ENCODE results near the gene MSH2. TPM values are rescaled to one million over a fixed set of nuclear protein-coding genes. Genes with fewer than 3 reads are reported as not detected.

MSH2 gene
- total RNA-seq, result 1 to 10 TPM; 4.3 to 8.9 TPM

DNA sequence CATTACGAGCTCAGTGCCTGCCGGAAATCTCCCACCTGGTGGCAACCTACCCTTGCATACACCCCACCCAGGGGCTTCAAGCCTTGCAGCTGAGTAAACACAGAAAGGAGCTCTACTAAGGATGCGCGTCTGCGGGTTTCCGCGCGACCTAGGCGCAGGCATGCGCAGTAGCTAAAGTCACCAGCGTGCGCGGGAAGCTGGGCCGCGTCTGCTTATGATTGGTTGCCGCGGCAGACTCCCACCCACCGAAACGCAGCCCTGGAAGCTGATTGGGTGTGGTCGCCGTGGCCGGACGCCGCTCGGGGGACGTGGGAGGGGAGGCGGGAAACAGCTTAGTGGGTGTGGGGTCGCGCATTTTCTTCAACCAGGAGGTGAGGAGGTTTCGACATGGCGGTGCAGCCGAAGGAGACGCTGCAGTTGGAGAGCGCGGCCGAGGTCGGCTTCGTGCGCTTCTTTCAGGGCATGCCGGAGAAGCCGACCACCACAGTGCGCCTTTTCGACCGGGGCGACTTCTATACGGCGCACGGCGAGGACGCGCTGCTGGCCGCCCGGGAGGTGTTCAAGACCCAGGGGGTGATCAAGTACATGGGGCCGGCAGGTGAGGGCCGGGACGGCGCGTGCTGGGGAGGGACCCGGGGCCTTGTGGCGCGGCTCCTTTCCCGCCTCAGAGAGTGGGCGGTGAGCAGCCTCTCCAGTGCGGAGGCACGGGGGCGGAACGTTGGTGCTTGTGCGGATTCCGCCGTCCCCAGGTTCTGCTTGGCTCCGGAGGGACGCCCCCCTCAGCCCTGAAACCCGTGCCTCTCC is at the start of gene MSH2:
Gene MSH2, plus strand, starts transcription at position 352 of the 804 bp plus-strand sequence. Its CDS starts 36 bp downstream, at position 388.
- DNase-seq (ENCODE audit: low spot score), result peak; percentile 93
- Histone ChIP-seq H3K27ac (peak within 1 kb of the TSS; percentile 54 to 64), H3K36me3 (no peaks in the 10 kb centered on the region), H3K4me3 (peak within 1 kb of the TSS; percentile 85 to 91), H3K27me3 (no peaks in the 10 kb centered on the region), H3K4me1 (peaks cover 0 to 18% of the 10 kb centered on the region in 2 donors), H3K9me3 (no peaks in the 10 kb centered on the region)
- TF ChIP-seq, protein P1, sequence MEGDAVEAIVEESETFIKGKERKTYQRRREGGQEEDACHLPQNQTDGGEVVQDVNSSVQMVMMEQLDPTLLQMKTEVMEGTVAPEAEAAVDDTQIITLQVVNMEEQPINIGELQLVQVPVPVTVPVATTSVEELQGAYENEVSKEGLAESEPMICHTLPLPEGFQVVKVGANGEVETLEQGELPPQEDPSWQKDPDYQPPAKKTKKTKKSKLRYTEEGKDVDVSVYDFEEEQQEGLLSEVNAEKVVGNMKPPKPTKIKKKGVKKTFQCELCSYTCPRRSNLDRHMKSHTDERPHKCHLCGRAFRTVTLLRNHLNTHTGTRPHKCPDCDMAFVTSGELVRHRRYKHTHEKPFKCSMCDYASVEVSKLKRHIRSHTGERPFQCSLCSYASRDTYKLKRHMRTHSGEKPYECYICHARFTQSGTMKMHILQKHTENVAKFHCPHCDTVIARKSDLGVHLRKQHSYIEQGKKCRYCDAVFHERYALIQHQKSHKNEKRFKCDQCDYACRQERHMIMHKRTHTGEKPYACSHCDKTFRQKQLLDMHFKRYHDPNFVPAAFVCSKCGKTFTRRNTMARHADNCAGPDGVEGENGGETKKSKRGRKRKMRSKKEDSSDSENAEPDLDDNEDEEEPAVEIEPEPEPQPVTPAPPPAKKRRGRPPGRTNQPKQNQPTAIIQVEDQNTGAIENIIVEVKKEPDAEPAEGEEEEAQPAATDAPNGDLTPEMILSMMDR (IDR thresholded peaks at IDR 0.05), result no peak

DNA sequence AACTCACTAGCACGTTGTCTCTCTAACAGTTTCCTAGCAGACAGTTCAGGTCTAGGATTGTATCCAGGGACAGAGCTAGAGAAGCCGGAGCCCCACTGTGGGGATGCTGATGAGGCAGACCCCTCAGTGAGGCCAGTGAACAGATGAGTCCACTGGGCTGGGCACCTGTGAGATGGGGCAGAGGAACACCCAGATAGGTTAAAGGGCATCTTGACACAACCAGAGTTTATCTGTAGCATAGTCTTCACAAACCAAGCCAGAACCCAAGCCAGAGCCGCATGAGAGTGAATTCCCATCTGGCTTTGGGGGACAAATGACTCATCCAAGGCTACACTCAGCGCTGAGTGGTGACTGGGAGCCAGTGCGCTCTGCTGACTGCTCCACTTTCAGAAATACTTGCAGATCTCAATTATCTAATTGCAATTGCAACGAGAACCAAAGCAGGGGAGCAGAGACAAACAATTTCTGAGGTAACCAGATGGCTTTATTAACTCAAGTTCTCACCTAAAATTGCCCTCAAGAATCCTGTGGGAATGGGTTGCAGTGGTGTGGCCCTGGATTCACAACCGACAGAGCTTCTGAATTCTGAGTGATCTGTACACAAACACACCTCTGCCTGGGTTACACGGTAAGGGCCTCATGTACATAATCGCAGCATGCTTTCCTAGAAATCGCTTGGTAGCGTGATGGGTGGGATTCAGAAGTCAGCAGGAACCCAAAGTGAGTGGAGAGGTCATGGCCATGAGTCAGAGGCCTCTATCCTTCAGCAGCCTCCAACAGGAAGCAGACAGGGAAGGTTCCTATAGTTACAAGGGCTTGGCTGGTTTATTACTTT is 48.7 kb upstream of the MSH2 start:
- H3K4me1 ChIP-seq, result no peaks in the 10 kb centered on the region
- H3K27ac ChIP-seq, result no peak overlapping the region
- no peak for DNase-seq (ENCODE audit: low spot score)
- H3K36me3 ChIP-seq, result no peaks in the 10 kb centered on the region
- TF ChIP-seq, protein P1 (IDR thresholded peaks at IDR 0.05), result no peak
- H3K4me3 ChIP-seq, result no peak overlapping the region
- no peaks in the 10 kb centered on the region for H3K27me3 ChIP-seq
- no peaks in the 10 kb centered on the region for H3K9me3 ChIP-seq

DNA sequence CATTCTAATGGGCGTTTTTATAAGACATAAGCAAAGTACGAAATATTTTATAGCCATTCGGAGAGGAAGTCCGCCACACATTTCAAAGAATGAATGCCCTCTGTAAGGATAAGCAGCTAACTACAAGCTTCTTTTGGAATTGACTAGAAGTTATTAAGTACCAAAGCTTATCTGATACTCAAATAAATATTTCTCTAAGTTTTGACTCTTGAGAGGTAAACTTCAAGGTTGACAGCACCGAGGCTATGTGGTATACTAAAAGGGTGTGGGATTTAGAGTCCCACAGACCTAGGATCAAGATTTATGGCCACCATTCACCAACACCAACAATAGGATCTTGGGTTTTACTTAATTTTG is 48.1 kb upstream of the MSH2 start:
- no peak for DNase-seq (ENCODE audit: low spot score)
- Histone ChIP-seq H3K9me3 (no peaks in the 10 kb centered on the region), H3K27ac (no peak overlapping the region), H3K36me3 (no peaks in the 10 kb centered on the region), H3K27me3 (no peaks in the 10 kb centered on the region), H3K4me3 (no peak overlapping the region), H3K4me1 (no peaks in the 10 kb centered on the region)
- TF ChIP-seq, protein P1 (IDR thresholded peaks at IDR 0.05), result no peak

DNA sequence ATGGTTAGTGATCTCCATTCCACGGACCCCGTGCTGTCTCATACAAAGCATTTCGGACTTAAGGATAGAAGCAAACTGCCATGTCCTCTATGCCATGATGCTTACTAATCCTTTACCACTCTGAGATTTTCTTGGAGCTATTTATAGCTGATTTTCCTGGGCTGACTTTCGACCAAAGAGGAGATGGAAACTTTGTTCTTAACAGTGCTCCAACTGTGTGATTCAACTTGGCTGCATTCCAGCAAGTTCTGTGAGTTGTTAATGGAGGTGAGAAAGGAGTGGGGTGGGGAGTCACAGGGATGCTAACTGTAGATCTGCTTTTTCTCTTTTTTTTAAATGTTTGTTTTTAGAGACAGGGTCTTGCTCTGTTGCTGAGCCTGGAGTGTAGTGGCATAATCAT is 45.5 kb upstream of the MSH2 start:
- TF ChIP-seq, protein P1 (IDR thresholded peaks at IDR 0.05), result no peak
- H3K27me3 ChIP-seq, result no peaks in the 10 kb centered on the region
- DNase-seq (ENCODE audit: low spot score), result no peak
- no peaks in the 10 kb centered on the region for H3K4me1 ChIP-seq
- no peak overlapping the region for H3K4me3 ChIP-seq
- no peaks in the 10 kb centered on the region for H3K9me3 ChIP-seq
- no peak overlapping the region for H3K27ac ChIP-seq
- H3K36me3 ChIP-seq, result no peaks in the 10 kb centered on the region

DNA sequence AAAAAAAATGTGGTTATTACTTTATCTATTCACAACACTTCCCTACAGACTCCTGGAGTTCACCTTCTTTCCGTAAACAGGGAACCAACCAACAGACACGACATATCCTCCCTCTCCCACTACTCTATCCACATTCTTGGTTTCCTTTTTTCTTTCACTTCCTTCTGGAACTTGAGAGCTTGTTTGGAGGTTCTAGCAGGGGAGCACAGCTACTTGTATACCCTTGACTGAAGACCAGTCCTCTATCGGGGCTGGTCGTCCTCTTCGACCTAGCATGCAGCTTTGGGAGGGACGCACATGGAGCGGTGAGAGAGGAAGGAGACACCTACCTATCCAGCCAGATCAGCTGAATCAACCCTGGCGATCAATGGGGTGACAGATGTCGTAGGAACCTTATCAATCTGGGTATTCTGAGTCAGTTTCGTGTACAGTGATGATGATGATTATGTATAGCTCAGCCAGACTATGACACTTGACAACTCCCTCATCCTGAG is 43.5 kb upstream of the MSH2 start:
- no peaks in the 10 kb centered on the region for H3K4me1 ChIP-seq

More for the DNA sequence above, 43.5 kb upstream of the MSH2 start:
- Histone ChIP-seq H3K27me3 (no peaks in the 10 kb centered on the region), H3K9me3 (no peaks in the 10 kb centered on the region), H3K36me3 (no peaks in the 10 kb centered on the region), H3K4me3 (no peak overlapping the region), H3K27ac (no peak overlapping the region)
- TF ChIP-seq, protein P1 (IDR thresholded peaks at IDR 0.05), result no peak
- DNase-seq (ENCODE audit: low spot score), result no peak

Measured in right atrium auricular region (tissue), 2 donors.